ENCODE data around the gene ANKIB1. TPM values are rescaled to one million over a fixed set of nuclear protein-coding genes. Genes with fewer than 3 reads are reported as not detected.
A peak's percentile ranks its signal among the peaks of the same experiment; 100 is the strongest.

The ANKIB1 gene
- total and polyA plus RNA-seq, 9 of the 15 experiments (the other 6 are each of a cell fraction or from before 2014, with no cell fraction given) = 5.9 to 25.2 (median 16.1) TPM

GRCh38 chr7:92200791-92201190 is 45.0 kb upstream of the ANKIB1 start:
- 88% methylated on average over 1 of the region's 1 CpG for WGBS (ENCODE audit: insufficient coverage, low coverage, missing lambda C conversion rate)
- Histone ChIP-seq H3K4me2 (ENCODE audit: insufficient read depth, low read length) (no peak overlapping the region), H3K4me1 (replicated peaks in 1 of 2; ENCODE audit: control insufficient read depth in 2 of 2, insufficient read depth in 2 of 2, low read length in 2 of 2) (no peaks in the 10 kb centered on the region), H3K27me3 (ENCODE audit: control insufficient read depth in 2 of 2, insufficient read depth in 2 of 2, low read length in 2 of 2) (no peaks in the 10 kb centered on the region), H4K20me1 (replicated peaks; ENCODE audit: control insufficient read depth, insufficient read depth, low read length) (no peaks in the 10 kb centered on the region), H3K9ac (ENCODE audit: insufficient read depth in 1 of 2, low read depth in 2 of 2, low read length in 2 of 2) (no peak overlapping the region), H3K9me3 (replicated peaks; ENCODE audit: control insufficient read depth, insufficient read depth, low read depth, low read length) (no peaks in the 10 kb centered on the region), H3K36me3 (ENCODE audit: control insufficient read depth, insufficient read depth, low read length) (peaks cover 77% of the 10 kb centered on the region), H3K27ac (ENCODE audit: extremely low read depth, low read depth, low read length) (no peak overlapping the region), H2AFZ (ENCODE audit: low read depth, low read length) (no peak overlapping the region), H3K79me2 (ENCODE audit: control insufficient read depth, insufficient read depth, low read length) (no peaks in the 10 kb centered on the region), H3K9me1 (ENCODE audit: control insufficient read depth, insufficient read depth, low read length) (no peaks in the 10 kb centered on the region), H3K4me3 (no peak overlapping the region)
- CTCF ChIA-PET (ENCODE audit: low intra/inter-chr PET ratio) = interaction anchor here (0.6 kb wide), 1 partner anchor 566 kb away, joined by 9 read pairs; no protein-coding TSS in a partner anchor
- in situ Hi-C loops (cut with MboI) (no loop called here), intact Hi-C loops (cut with micrococcal nuclease) (no loop called here)
- ATAC-seq = 0 out of 3 replicates have a peak, but pooled peaks have one; percentile 40
- BruUV-seq (replicated peaks) = no TSS peak
- FAIRE-seq = no peak
- peak in 2 of 4 experiments; percentile 46 to 51 for DNase-seq (ENCODE audit: extremely low read depth in 1 of 4, low spot score in 3 of 4)
- POLR2A ChIA-PET = no interaction called here
- TF ChIP-seq, protein P1, sequence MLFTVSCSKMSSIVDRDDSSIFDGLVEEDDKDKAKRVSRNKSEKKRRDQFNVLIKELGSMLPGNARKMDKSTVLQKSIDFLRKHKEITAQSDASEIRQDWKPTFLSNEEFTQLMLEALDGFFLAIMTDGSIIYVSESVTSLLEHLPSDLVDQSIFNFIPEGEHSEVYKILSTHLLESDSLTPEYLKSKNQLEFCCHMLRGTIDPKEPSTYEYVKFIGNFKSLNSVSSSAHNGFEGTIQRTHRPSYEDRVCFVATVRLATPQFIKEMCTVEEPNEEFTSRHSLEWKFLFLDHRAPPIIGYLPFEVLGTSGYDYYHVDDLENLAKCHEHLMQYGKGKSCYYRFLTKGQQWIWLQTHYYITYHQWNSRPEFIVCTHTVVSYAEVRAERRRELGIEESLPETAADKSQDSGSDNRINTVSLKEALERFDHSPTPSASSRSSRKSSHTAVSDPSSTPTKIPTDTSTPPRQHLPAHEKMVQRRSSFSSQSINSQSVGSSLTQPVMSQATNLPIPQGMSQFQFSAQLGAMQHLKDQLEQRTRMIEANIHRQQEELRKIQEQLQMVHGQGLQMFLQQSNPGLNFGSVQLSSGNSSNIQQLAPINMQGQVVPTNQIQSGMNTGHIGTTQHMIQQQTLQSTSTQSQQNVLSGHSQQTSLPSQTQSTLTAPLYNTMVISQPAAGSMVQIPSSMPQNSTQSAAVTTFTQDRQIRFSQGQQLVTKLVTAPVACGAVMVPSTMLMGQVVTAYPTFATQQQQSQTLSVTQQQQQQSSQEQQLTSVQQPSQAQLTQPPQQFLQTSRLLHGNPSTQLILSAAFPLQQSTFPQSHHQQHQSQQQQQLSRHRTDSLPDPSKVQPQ (CRISPR knock-in tag; IDR thresholded peaks at IDR 0.05; ENCODE audit: borderline replicate concordance) = no peak
- no peak for TF ChIP-seq MAFF (IDR thresholded peaks at IDR 0.05; ENCODE audit: low read length)
- TF ChIP-seq E2F8 (IDR thresholded peaks at IDR 0.05; ENCODE audit: low read depth, partially characterized antibody) = no peak
- no peak for TF ChIP-seq HSF4 (CRISPR knock-in tag; IDR thresholded peaks at IDR 0.05; ENCODE audit: borderline replicate concordance)
- no peak for TF ChIP-seq ZNF146 (CRISPR knock-in tag; IDR thresholded peaks at IDR 0.05; ENCODE audit: unreplicated experiment)
- no peak for TF ChIP-seq SMARCA4 (IDR thresholded peaks at IDR 0.05)
- TF ChIP-seq, protein P2, sequence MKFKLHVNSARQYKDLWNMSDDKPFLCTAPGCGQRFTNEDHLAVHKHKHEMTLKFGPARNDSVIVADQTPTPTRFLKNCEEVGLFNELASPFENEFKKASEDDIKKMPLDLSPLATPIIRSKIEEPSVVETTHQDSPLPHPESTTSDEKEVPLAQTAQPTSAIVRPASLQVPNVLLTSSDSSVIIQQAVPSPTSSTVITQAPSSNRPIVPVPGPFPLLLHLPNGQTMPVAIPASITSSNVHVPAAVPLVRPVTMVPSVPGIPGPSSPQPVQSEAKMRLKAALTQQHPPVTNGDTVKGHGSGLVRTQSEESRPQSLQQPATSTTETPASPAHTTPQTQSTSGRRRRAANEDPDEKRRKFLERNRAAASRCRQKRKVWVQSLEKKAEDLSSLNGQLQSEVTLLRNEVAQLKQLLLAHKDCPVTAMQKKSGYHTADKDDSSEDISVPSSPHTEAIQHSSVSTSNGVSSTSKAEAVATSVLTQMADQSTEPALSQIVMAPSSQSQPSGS (CRISPR knock-in tag; IDR thresholded peaks at IDR 0.05) = no peak
- TF ChIP-seq SRSF3 (IDR thresholded peaks at IDR 0.05; ENCODE audit: insufficient read depth, low read length) = no peak
- no peak for TF ChIP-seq ZSCAN29 (IDR thresholded peaks at IDR 0.05)
- TF ChIP-seq CC2D1A (IDR thresholded peaks at IDR 0.05) = no peak
- TF ChIP-seq HDAC6 (IDR thresholded peaks at IDR 0.05; ENCODE audit: low read depth, low read length) = no peak
- TF ChIP-seq POLR2AphosphoS2 (IDR thresholded peaks at IDR 0.05; ENCODE audit: low read length) = no peak
- TF ChIP-seq ZNF121 (CRISPR knock-in tag; conservative IDR thresholded peaks at IDR 0.05) = no peak
- no peak for TF ChIP-seq CREB3L1 (IDR thresholded peaks at IDR 0.05; ENCODE audit: borderline replicate concordance, low read depth)
- no peak for TF ChIP-seq ZKSCAN1 (IDR thresholded peaks at IDR 0.05; ENCODE audit: low read depth, low read length)
- TF ChIP-seq EP400 (IDR thresholded peaks at IDR 0.05) = no peak
- TF ChIP-seq ERF (CRISPR knock-in tag; IDR thresholded peaks at IDR 0.05) = no peak

All from K562 (cell line).